ENCODE data around the gene DNAH5. TPM values are rescaled to one million over a fixed set of nuclear protein-coding genes. Genes with fewer than 3 reads are reported as not detected.
A peak's percentile ranks its signal among the peaks of the same experiment; 100 is the strongest.

Gene DNAH5
- total RNA-seq, 3 donors from 2014 or later, result 0.36 to 0.98 (median 0.70) TPM

GRCh38 chr5:13910201-13910600, 34.3 kb downstream of the DNAH5 start:
- DNase-seq (no peak), ATAC-seq (no peak)
- no peaks in the 10 kb centered on the region for H3K4me1 ChIP-seq (ENCODE audit: low read depth)
- TF ChIP-seq, protein P1, sequence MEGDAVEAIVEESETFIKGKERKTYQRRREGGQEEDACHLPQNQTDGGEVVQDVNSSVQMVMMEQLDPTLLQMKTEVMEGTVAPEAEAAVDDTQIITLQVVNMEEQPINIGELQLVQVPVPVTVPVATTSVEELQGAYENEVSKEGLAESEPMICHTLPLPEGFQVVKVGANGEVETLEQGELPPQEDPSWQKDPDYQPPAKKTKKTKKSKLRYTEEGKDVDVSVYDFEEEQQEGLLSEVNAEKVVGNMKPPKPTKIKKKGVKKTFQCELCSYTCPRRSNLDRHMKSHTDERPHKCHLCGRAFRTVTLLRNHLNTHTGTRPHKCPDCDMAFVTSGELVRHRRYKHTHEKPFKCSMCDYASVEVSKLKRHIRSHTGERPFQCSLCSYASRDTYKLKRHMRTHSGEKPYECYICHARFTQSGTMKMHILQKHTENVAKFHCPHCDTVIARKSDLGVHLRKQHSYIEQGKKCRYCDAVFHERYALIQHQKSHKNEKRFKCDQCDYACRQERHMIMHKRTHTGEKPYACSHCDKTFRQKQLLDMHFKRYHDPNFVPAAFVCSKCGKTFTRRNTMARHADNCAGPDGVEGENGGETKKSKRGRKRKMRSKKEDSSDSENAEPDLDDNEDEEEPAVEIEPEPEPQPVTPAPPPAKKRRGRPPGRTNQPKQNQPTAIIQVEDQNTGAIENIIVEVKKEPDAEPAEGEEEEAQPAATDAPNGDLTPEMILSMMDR (IDR thresholded peaks at IDR 0.05), result no peak
- H3K9me3 ChIP-seq, result no peaks in the 10 kb centered on the region
- intact Hi-C loops (cut with DNase I, micrococcal nuclease), result no loop called here
- no peaks in the 10 kb centered on the region for H3K36me3 ChIP-seq (ENCODE audit: low read depth)
- H3K4me3 ChIP-seq, result no peak overlapping the region

GRCh38 chr5:13909271-13909670, 35.2 kb downstream of the DNAH5 start:
- Histone ChIP-seq H3K4me1 (ENCODE audit: low read depth) (no peaks in the 10 kb centered on the region), H3K4me3 (no peak overlapping the region), H3K36me3 (ENCODE audit: low read depth) (no peaks in the 10 kb centered on the region), H3K9me3 (no peaks in the 10 kb centered on the region)
- ATAC-seq (no peak), DNase-seq (no peak)
- intact Hi-C loops (cut with DNase I, micrococcal nuclease), result no loop called here
- TF ChIP-seq, protein P1 (IDR thresholded peaks at IDR 0.05), result no peak

GRCh38 chr5:13898569-13898968, 45.9 kb downstream of the DNAH5 start:
- Histone ChIP-seq H3K4me1 (ENCODE audit: low read depth) (no peaks in the 10 kb centered on the region), H3K4me3 (no peak overlapping the region), H3K9me3 (no peaks in the 10 kb centered on the region), H3K36me3 (ENCODE audit: low read depth) (no peaks in the 10 kb centered on the region)
- TF ChIP-seq, protein P1 (IDR thresholded peaks at IDR 0.05), result no peak
- intact Hi-C loops (cut with DNase I, micrococcal nuclease), result no loop called here
- no peak for DNase-seq
- no peak for ATAC-seq

GRCh38 chr5:13878357-13878756, 66.1 kb downstream of the DNAH5 start:
- intact Hi-C loops (cut with DNase I, micrococcal nuclease), result no loop called here
- no peak for ATAC-seq
- H3K4me3 ChIP-seq, result no peak overlapping the region

GRCh38 chr5:13866792-13867191, 77.7 kb downstream of the DNAH5 start:
- Histone ChIP-seq H3K36me3 (ENCODE audit: low read depth) (no peaks in the 10 kb centered on the region), H3K4me3 (no peak overlapping the region), H3K9me3 (no peaks in the 10 kb centered on the region), H3K4me1 (ENCODE audit: low read depth) (no peaks in the 10 kb centered on the region)
- intact Hi-C loops (cut with DNase I, micrococcal nuclease), result no loop called here
- ATAC-seq (no peak), DNase-seq (peak in 2 of 3 donors; percentile 24 to 29)
- TF ChIP-seq, protein P1 (IDR thresholded peaks at IDR 0.05), result no peak

More at GRCh38 chr5:13878357-13878756, 66.1 kb downstream of the DNAH5 start:
- H3K9me3 ChIP-seq, result peaks cover 6% of the 10 kb centered on the region
- no peaks in the 10 kb centered on the region for H3K4me1 ChIP-seq (ENCODE audit: low read depth)
- no peaks in the 10 kb centered on the region for H3K36me3 ChIP-seq (ENCODE audit: low read depth)
- TF ChIP-seq, protein P1 (IDR thresholded peaks at IDR 0.05), result no peak
- no peak for DNase-seq

GRCh38 chr5:13865312-13865711, 79.2 kb downstream of the DNAH5 start:
- no peaks in the 10 kb centered on the region for H3K4me1 ChIP-seq (ENCODE audit: low read depth)
- DNase-seq, result no peak
- no peaks in the 10 kb centered on the region for H3K36me3 ChIP-seq (ENCODE audit: low read depth)
- no peak overlapping the region for H3K4me3 ChIP-seq
- ATAC-seq, result no peak
- intact Hi-C loops (cut with DNase I, micrococcal nuclease), result no loop called here
- H3K9me3 ChIP-seq, result no peaks in the 10 kb centered on the region
- TF ChIP-seq, protein P1 (IDR thresholded peaks at IDR 0.05), result no peak

Measured in mucosa of descending colon (tissue), 3 donors.